HepG2 (cell line): Measurements from ENCODE around the gene NCBP3. TPM values are rescaled to one million over a fixed set of nuclear protein-coding genes. Genes with fewer than 3 reads are reported as not detected.
A peak's percentile ranks its signal among the peaks of the same experiment; 100 is the strongest.

Experiments used
- ARNTL ChIP-seq: sonication (generic); formaldehyde crosslinking; IDR thresholded peaks from 2 replicates; pipeline ENCODE4 v1.4.0; 2020; ENCODE audit warnings: mild to moderate bottlenecking, missing genetic modification reagents
- DMTF1 ChIP-seq: sonication (generic); formaldehyde crosslinking; IDR thresholded peaks from 2 replicates; pipeline ENCODE4 v1.4.0; 2020; ENCODE audit warnings: mild to moderate bottlenecking, missing genetic modification reagents
- HDAC1 ChIP-seq: sonication (generic); formaldehyde crosslinking; IDR thresholded peaks from 2 replicates; pipeline ENCODE4 v1.5.1; 2020; ENCODE audit warnings: mild to moderate bottlenecking, missing genetic modification reagents
- HIC2 ChIP-seq: sonication (generic); formaldehyde crosslinking; IDR thresholded peaks from 2 replicates; pipeline ENCODE4 v1.9.0; 2022; ENCODE audit warnings: low read depth, missing genetic modification reagents
- PATZ1 ChIP-seq: sonication (generic); formaldehyde crosslinking; IDR thresholded peaks from 2 replicates; pipeline ENCODE4 v1.4.0; 2020; ENCODE audit warnings: missing genetic modification reagents
- REL ChIP-seq: sonication (generic); formaldehyde crosslinking; conservative IDR thresholded peaks from 2 replicates; pipeline ENCODE4 v1.8.0; 2022; ENCODE audit warnings: mild to moderate bottlenecking, missing genetic modification reagents, moderate library complexity
- ZNF460 ChIP-seq: sonication (generic); formaldehyde crosslinking; IDR thresholded peaks from 2 replicates; pipeline ENCODE4 v1.5.1; 2020; ENCODE audit warnings: missing genetic modification reagents, mild to moderate bottlenecking, borderline replicate concordance
- ZNF674 ChIP-seq: sonication (generic); formaldehyde crosslinking; IDR thresholded peaks from 2 replicates; pipeline ENCODE4 v1.5.0; 2020; ENCODE audit warnings: low read depth, mild to moderate bottlenecking, missing genetic modification reagents
- ZNF687 ChIP-seq: sonication (generic); formaldehyde crosslinking; IDR thresholded peaks from 2 replicates; pipeline ENCODE4 v1.5.1; 2020; ENCODE audit warnings: mild to moderate bottlenecking, missing genetic modification reagents, moderate library complexity
- ZNF790 ChIP-seq: sonication (generic); formaldehyde crosslinking; IDR thresholded peaks from 2 replicates; pipeline ENCODE4 v1.8.0; 2022; ENCODE audit warnings: missing genetic modification reagents, mild to moderate bottlenecking, borderline replicate concordance
- ZSCAN29 ChIP-seq: sonication (generic); formaldehyde crosslinking; conservative IDR thresholded peaks from 2 replicates; pipeline ENCODE4 v1.4.0; 2020; ENCODE audit warnings: mild to moderate bottlenecking, missing genetic modification reagents
- polyA plus RNA-seq, 8 experiments: library from polyadenylated mRNA; depleted of rRNA in 3 of 8; stranded (reverse) in 7 of 8; unstranded in 1 of 8; fragments of >200 nt; fragmentation: Illumina TruSeq in 4 of 8; extraction: Trizol in 4 of 8; gene quantifications; 2 replicates each; pipeline versions ENCODE4 v1.2.1 to v1.2.3, GENCODE V29; 2011 to 2016; ENCODE audit warnings: low read depth in 4 of 8, missing spikeins in 1 of 8, mixed read lengths in 1 of 8; ENCODE audit not compliant: insufficient read depth in 1 of 8
- total RNA-seq, 5 experiments: library from RNA; depleted of rRNA; stranded (reverse); fragments of >200 nt; fragmentation: Illumina TruSeq; extraction: Trizol; gene quantifications; 2 replicates each; pipeline ENCODE4 v1.2.3, GENCODE V29; 2016; ENCODE audit warnings: low read depth in 1 of 5
- TF ChIP-seq, protein P1 (sequence below): sonication (generic); formaldehyde crosslinking; IDR thresholded peaks from 2 replicates; pipeline ENCODE4 v1.4.0; 2020; ENCODE audit warnings: missing genetic modification reagents
- TF ChIP-seq, protein P2 (sequence below): sonication (generic); formaldehyde crosslinking; IDR thresholded peaks from 2 replicates; pipeline ENCODE4 v1.5.1; 2020; ENCODE audit warnings: mild to moderate bottlenecking, moderate library complexity, missing genetic modification reagents

The NCBP3 gene
- total and polyA plus RNA-seq, 2 of the 13 experiments (the other 11 are each of a cell fraction or from before 2014, with no cell fraction given), result 19.5 to 24.8 TPM

DNA sequence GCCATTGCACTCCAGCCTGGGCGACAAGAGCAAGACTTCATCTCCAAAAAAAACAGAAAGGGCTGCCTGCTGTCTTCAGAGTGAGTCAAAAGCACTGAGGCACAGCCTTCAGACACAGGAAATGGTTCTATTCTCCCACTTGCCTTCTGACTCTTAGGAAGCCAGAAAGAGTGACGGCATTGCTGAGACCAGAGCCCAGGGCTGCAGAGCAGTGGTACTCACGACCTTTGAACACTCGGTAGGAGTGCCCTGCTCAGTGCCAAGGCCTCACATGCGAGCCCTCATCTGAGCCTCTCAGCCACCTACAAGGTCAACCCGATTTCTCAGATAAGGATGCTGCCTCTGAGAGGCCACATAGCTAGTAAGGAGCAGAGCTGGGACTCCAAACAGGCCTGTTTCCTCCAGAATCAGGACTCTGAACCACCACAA, 41.5 kb downstream of the NCBP3 start (continued):
- peak; percentile 70 for TF ChIP-seq ZNF687 (CRISPR knock-in tag)
- 0 out of 2 replicates have a peak, but pooled peaks have one; percentile 38 for TF ChIP-seq ZSCAN29 (CRISPR knock-in tag)
- TF ChIP-seq, protein P1, sequence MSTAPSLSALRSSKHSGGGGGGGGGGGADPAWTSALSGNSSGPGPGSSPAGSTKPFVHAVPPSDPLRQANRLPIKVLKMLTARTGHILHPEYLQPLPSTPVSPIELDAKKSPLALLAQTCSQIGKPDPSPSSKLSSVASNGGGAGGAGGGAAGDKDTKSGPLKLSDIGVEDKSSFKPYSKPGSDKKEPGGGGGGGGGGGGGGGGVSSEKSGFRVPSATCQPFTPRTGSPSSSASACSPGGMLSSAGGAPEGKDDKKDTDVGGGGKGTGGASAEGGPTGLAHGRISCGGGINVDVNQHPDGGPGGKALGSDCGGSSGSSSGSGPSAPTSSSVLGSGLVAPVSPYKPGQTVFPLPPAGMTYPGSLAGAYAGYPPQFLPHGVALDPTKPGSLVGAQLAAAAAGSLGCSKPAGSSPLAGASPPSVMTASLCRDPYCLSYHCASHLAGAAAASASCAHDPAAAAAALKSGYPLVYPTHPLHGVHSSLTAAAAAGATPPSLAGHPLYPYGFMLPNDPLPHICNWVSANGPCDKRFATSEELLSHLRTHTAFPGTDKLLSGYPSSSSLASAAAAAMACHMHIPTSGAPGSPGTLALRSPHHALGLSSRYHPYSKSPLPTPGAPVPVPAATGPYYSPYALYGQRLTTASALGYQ (CRISPR knock-in tag), result no peak
- TF ChIP-seq HDAC1 (CRISPR knock-in tag), result peak; percentile 49; the same call in 1 of the 2 replicates
- TF ChIP-seq PATZ1 (CRISPR knock-in tag), result 0 out of 2 replicates have a peak, but pooled peaks have one; percentile 12
- no peak for TF ChIP-seq REL (CRISPR knock-in tag)
- peak; percentile 83 for TF ChIP-seq HIC2 (CRISPR knock-in tag)
- no peak for TF ChIP-seq ZNF790 (CRISPR knock-in tag)
- TF ChIP-seq, protein P2, sequence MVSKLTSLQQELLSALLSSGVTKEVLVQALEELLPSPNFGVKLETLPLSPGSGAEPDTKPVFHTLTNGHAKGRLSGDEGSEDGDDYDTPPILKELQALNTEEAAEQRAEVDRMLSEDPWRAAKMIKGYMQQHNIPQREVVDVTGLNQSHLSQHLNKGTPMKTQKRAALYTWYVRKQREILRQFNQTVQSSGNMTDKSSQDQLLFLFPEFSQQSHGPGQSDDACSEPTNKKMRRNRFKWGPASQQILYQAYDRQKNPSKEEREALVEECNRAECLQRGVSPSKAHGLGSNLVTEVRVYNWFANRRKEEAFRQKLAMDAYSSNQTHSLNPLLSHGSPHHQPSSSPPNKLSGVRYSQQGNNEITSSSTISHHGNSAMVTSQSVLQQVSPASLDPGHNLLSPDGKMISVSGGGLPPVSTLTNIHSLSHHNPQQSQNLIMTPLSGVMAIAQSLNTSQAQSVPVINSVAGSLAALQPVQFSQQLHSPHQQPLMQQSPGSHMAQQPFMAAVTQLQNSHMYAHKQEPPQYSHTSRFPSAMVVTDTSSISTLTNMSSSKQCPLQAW (CRISPR knock-in tag), result no peak
- peak; percentile 42; the same call in 1 of the 2 replicates for TF ChIP-seq ARNTL (CRISPR knock-in tag)
- no peak for TF ChIP-seq ZNF460
- TF ChIP-seq ZNF674 (CRISPR knock-in tag), result no peak
- no peak for TF ChIP-seq DMTF1 (CRISPR knock-in tag)
